ENCODE data around the gene ATP10A. TPM values are rescaled to one million over a fixed set of nuclear protein-coding genes. Genes with fewer than 3 reads are reported as not detected.

ATP10A gene
- total RNA-seq, 1 experiment from 2014 or later = 3.9 TPM

- H4K8ac ChIP-seq (replicated peaks; ENCODE audit: insufficient read length, low read depth, low read length) = no peak overlapping the region
- H3K4me2 ChIP-seq (ENCODE audit: insufficient read depth, insufficient read length, low read length) = no peak overlapping the region
- H2AK5ac ChIP-seq (ENCODE audit: insufficient read length, low read length) = no peak overlapping the region
- no peak overlapping the region for H3K23ac ChIP-seq (ENCODE audit: insufficient read length, low read depth, low read length)
- Mint-ChIP-seq H3K4me1 (peaks cover 41 to 42% of the 10 kb centered on the region in 2 experiments), H3K9me3 (no peaks in the 10 kb centered on the region), H3K27me3 (ENCODE audit: low read depth) (peaks cover 31% of the 10 kb centered on the region), H3K36me3 (ENCODE audit: insufficient read depth in 1 of 3, low read depth in 3 of 3) (no peaks in the 10 kb centered on the region), H3K4me3 (no peak overlapping the region), H3K27ac (no peak overlapping the region)
- WGBS (ENCODE audit: extremely low coverage, insufficient read length, low lambda C conversion rate) = no CpG with 5 or more reads among the region's 5 CpGs
- no peak overlapping the region for H3K18ac ChIP-seq (ENCODE audit: insufficient read length, low read depth, low read length)
- no peak overlapping the region for H2AFZ ChIP-seq (ENCODE audit: low read length)
- H4K91ac ChIP-seq (ENCODE audit: insufficient read length, low read depth, low read length) = no peak overlapping the region
- no peaks in the 10 kb centered on the region for H3K79me1 ChIP-seq (ENCODE audit: insufficient read depth, low read depth, low read length, poor library complexity, severe bottlenecking)
- no peaks in the 10 kb centered on the region for H3K27me3 ChIP-seq (ENCODE audit: insufficient read depth, low read length)
- H3T11ph ChIP-seq (ENCODE audit: low read length) = no peak overlapping the region
- H3K23me2 ChIP-seq (ENCODE audit: insufficient read length, low read depth, low read length, poor library complexity, severe bottlenecking) = no peaks in the 10 kb centered on the region
- peaks cover 24% of the 10 kb centered on the region for H3K4me1 ChIP-seq (ENCODE audit: insufficient read depth, low read length)
- no peak overlapping the region for H2BK5ac ChIP-seq (ENCODE audit: insufficient read length, low read length)
- H4K20me1 ChIP-seq (ENCODE audit: control insufficient read depth, insufficient read depth, insufficient read length) = no peaks in the 10 kb centered on the region
- H3K14ac ChIP-seq (ENCODE audit: insufficient read depth, low read length) = no peak overlapping the region
- H3K56ac ChIP-seq (ENCODE audit: insufficient read length, low read depth, low read length) = no peak overlapping the region
- H2BK12ac ChIP-seq (ENCODE audit: insufficient read length, low read depth, low read length) = no peak overlapping the region
- H3K27ac ChIP-seq (ENCODE audit: insufficient read length, low read depth, low read length) = no peak overlapping the region
- no peak overlapping the region for H4K5ac ChIP-seq (ENCODE audit: insufficient read length, low read depth, low read length)
- H2BK120ac ChIP-seq (ENCODE audit: low read depth, low read length, poor library complexity, severe bottlenecking) = no peak overlapping the region
- no peak for DNase-seq
- no peak overlapping the region for H3K9ac ChIP-seq (ENCODE audit: extremely low read depth, insufficient read length, low read length)
- H2BK15ac ChIP-seq (ENCODE audit: low read depth, low read length) = no peak overlapping the region
- H3K9me3 ChIP-seq (ENCODE audit: control insufficient read depth, low read depth, low read length) = no peaks in the 10 kb centered on the region
- TF ChIP-seq, protein P1, sequence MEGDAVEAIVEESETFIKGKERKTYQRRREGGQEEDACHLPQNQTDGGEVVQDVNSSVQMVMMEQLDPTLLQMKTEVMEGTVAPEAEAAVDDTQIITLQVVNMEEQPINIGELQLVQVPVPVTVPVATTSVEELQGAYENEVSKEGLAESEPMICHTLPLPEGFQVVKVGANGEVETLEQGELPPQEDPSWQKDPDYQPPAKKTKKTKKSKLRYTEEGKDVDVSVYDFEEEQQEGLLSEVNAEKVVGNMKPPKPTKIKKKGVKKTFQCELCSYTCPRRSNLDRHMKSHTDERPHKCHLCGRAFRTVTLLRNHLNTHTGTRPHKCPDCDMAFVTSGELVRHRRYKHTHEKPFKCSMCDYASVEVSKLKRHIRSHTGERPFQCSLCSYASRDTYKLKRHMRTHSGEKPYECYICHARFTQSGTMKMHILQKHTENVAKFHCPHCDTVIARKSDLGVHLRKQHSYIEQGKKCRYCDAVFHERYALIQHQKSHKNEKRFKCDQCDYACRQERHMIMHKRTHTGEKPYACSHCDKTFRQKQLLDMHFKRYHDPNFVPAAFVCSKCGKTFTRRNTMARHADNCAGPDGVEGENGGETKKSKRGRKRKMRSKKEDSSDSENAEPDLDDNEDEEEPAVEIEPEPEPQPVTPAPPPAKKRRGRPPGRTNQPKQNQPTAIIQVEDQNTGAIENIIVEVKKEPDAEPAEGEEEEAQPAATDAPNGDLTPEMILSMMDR (conservative IDR thresholded peaks at IDR 0.05) = no peak
- H2BK20ac ChIP-seq (ENCODE audit: low read depth, low read length, poor library complexity, severe bottlenecking) = no peak overlapping the region
- H3K79me2 ChIP-seq (ENCODE audit: insufficient read depth, low read length) = no peaks in the 10 kb centered on the region
- no peak overlapping the region for H3K4ac ChIP-seq (ENCODE audit: low read depth, low read length)
Measured at GRCh38 chr15:25664761-25665160, 198.4 kb downstream of the ATP10A start.
